K562 (cell line): ENCODE measurements around the gene PDE4D. TPM values are rescaled to one million over a fixed set of nuclear protein-coding genes. Genes with fewer than 3 reads are reported as not detected.

Experiments
- ATAC-seq: fragments of 200-7000 bp; cut with Tn5 transposase; 3 replicates; pipeline ENCODE4 v1.9.1; 2020; ENCODE audit warnings: moderate library complexity
- BruUV-seq: library from RNA; stranded (reverse); fragments of 400-500 nt; replicated peaks from 2 replicates; lab custom pipeline; 2021; lab: Mats Ljungman, UMichigan
- CTCF ChIA-PET: fragments of 300-600 bp; formaldehyde crosslinking; extraction: SDS; loops from one replicate; lab custom pipeline; 2021; ENCODE audit warnings: low intra/inter-chr PET ratio; lab: Yijun Ruan, JAX
- POLR2A ChIA-PET: fragments of 300-600, 350-650 bp; sonication (Branson Sonifier 250); formaldehyde crosslinking; extraction: SDS; loops from one replicate; lab custom pipeline; 2021; ENCODE audit warnings: antibody characterized with exemption, inconsistent platforms; lab: Yijun Ruan, JAX
- DNase-seq, 4 experiments: peaks; one replicate each; pipeline versions ENCODE4 v3.0.0 to v3.0.0-alpha.2; 2011 to 2018; ENCODE audit warnings: low spot score in 3 of 4, mixed read lengths in 3 of 4; ENCODE audit errors: extremely low read depth in 1 of 4
- FAIRE-seq: peaks from 2 replicates; lab custom pipeline; 2011; peaks lifted over from hg19 to GRCh38; lab: Jason Lieb, UNC
- H2AFZ ChIP-seq: 2 replicates; pipeline ENCODE4 v1.6.0; 2011; ENCODE audit warnings: low read depth, low read length, control low read depth, inconsistent platforms
- H3K27ac ChIP-seq: fragments of 200-600 bp; 3 replicates; pipeline ENCODE4 v1.8.0; 2011; ENCODE audit warnings: low read depth, mild to moderate bottlenecking, control low read depth, inconsistent platforms, low read length, moderate library complexity, mixed read lengths; ENCODE audit errors: extremely low read depth
- H3K27me3 ChIP-seq, 2 experiments: fragments of 300-600 bp in 1 of 2; 2 replicates in 1 of 2; 3 replicates in 1 of 2; pipeline versions ENCODE4 v1.6.0 to v1.8.0; 2011; ENCODE audit warnings: inconsistent platforms in 2 of 2, low read length in 2 of 2, mild to moderate bottlenecking in 1 of 2, mixed read lengths in 1 of 2, moderate library complexity in 1 of 2; ENCODE audit not compliant: control insufficient read depth in 2 of 2, insufficient read depth in 2 of 2
- H3K36me3 ChIP-seq: fragments of 300-600 bp; 3 replicates; pipeline ENCODE4 v1.8.0; 2011; ENCODE audit warnings: mild to moderate bottlenecking, low read length, inconsistent platforms; ENCODE audit not compliant: control insufficient read depth, insufficient read depth
- H3K4me1 ChIP-seq, 2 experiments: fragments of 200-600 bp in 1 of 2; replicated peaks in 1 of 2; 2 replicates in 1 of 2; 3 replicates in 1 of 2; pipeline versions ENCODE4 v1.5.1 to v1.8.0; 2011; ENCODE audit warnings: inconsistent platforms in 2 of 2, low read length in 2 of 2, mild to moderate bottlenecking in 1 of 2, mixed read lengths in 1 of 2, moderate library complexity in 1 of 2; ENCODE audit not compliant: control insufficient read depth in 2 of 2, insufficient read depth in 2 of 2
- H3K4me2 ChIP-seq: 2 replicates; pipeline ENCODE4 v1.6.1; 2011; ENCODE audit warnings: low read length, control low read depth, inconsistent platforms, mixed read lengths; ENCODE audit not compliant: insufficient read depth
- H3K4me3 ChIP-seq: fragments of 200-600 bp; sonication (generic), shearing (Covaris generic); 2 replicates; pipeline ENCODE4 v1.5.1; 2016; ENCODE audit warnings: control low read depth, inconsistent platforms
- H3K79me2 ChIP-seq: fragments of 200-600 bp; 3 replicates; pipeline ENCODE4 v1.8.0; 2011; ENCODE audit warnings: low read length, inconsistent platforms; ENCODE audit not compliant: control insufficient read depth, insufficient read depth
- H3K9ac ChIP-seq, 2 experiments: 2 replicates each; pipeline versions ENCODE4 v1.6.0 to v1.6.1; 2011; ENCODE audit warnings: low read depth in 2 of 2, low read length in 2 of 2, control low read depth in 1 of 2, inconsistent platforms in 1 of 2, mild to moderate bottlenecking in 1 of 2, mixed read lengths in 1 of 2; ENCODE audit not compliant: insufficient read depth in 1 of 2
- H3K9me1 ChIP-seq: one replicate; pipeline ENCODE4 v1.6.0; 2011; ENCODE audit warnings: inconsistent platforms, mild to moderate bottlenecking, low read length, moderate library complexity; ENCODE audit not compliant: control insufficient read depth, insufficient read depth
- H3K9me3 ChIP-seq: replicated peaks from 2 replicates; pipeline ENCODE4 v1.5.1; 2011; ENCODE audit warnings: low read depth, low read length, inconsistent platforms; ENCODE audit not compliant: control insufficient read depth, insufficient read depth
- H4K20me1 ChIP-seq: replicated peaks from 2 replicates; pipeline ENCODE4 v1.6.1; 2011; ENCODE audit warnings: low read length, inconsistent platforms, mixed read lengths; ENCODE audit not compliant: control insufficient read depth, insufficient read depth
- ADNP ChIP-seq: fragments of 200-800 bp; sonication (Bioruptor generic); IDR thresholded peaks from 2 replicates; pipeline ENCODE4 v1.6.1; 2016; ENCODE audit warnings: missing genetic modification characterization, missing compliant biosample characterization
- ESRRA ChIP-seq: fragments of 450-650 bp; IDR thresholded peaks from 2 replicates; pipeline ENCODE4 v1.6.1; 2014; ENCODE audit warnings: low read depth, mild to moderate bottlenecking, moderate library complexity, borderline replicate concordance
- ETV5 ChIP-seq: sonication (generic); formaldehyde crosslinking; IDR thresholded peaks from 2 replicates; pipeline ENCODE4 v1.4.0; 2020; ENCODE audit warnings: low read depth, mild to moderate bottlenecking, missing genetic modification reagents
- GABPB2 ChIP-seq: fragments of 250-450 bp; sonication (Bioruptor Pico); conservative IDR thresholded peaks from 2 replicates; pipeline ENCODE4 v1.5.1; 2021; ENCODE audit warnings: mild to moderate bottlenecking
- HBP1 ChIP-seq: fragments of 450-650 bp; formaldehyde crosslinking; IDR thresholded peaks from 2 replicates; pipeline ENCODE4 v1.4.0; 2022; ENCODE audit warnings: missing genetic modification characterization
- HDAC6 ChIP-seq: IDR thresholded peaks from 2 replicates; pipeline ENCODE4 v1.6.1; 2012; ENCODE audit warnings: low read depth, mild to moderate bottlenecking, control low read depth, inconsistent platforms, low read length, moderate library complexity
- NCOR1 ChIP-seq: fragments of 450-650 bp; IDR thresholded peaks from 2 replicates; pipeline ENCODE4 v1.6.1; 2016; ENCODE audit warnings: mild to moderate bottlenecking, moderate library complexity
- NR4A1 ChIP-seq, 2 experiments: fragments of 250-450 bp in 1 of 2; fragments of 450-650 bp in 1 of 2; sonication (Bioruptor Pico) in 1 of 2; IDR thresholded peaks; 2 replicates each; pipeline versions ENCODE4 v1.4.0 to v1.6.1; 2016 to 2020; ENCODE audit warnings: mild to moderate bottlenecking in 2 of 2, missing compliant biosample characterization in 1 of 2, missing genetic modification characterization in 1 of 2, moderate library complexity in 1 of 2
- POLR2AphosphoS2 ChIP-seq: IDR thresholded peaks from 2 replicates; pipeline ENCODE4 v1.6.1; 2012; ENCODE audit warnings: low read length, improper control_type of control experiment
- SETDB1 ChIP-seq: IDR thresholded peaks from one replicate; pipeline ENCODE4 v1.6.1; 2012; ENCODE audit warnings: low read length, control low read depth, inconsistent platforms
- SREBF2 ChIP-seq: sonication (generic); formaldehyde crosslinking; IDR thresholded peaks from 2 replicates; pipeline ENCODE4 v1.4.0; 2020; ENCODE audit warnings: mild to moderate bottlenecking, missing genetic modification reagents
- ZNF197 ChIP-seq: fragments of 200-800 bp; sonication (Bioruptor generic); IDR thresholded peaks from 2 replicates; pipeline ENCODE4 v1.6.1; 2016; ENCODE audit warnings: low read depth, missing genetic modification characterization, missing compliant biosample characterization
- WGBS: fragments of 100-300 bp; shearing (Covaris generic); methylation state at CpG from one replicate; pipeline ENCODE4 v1.1.6; 2016; ENCODE audit warnings: low coverage, mixed read lengths; ENCODE audit not compliant: insufficient coverage; ENCODE audit errors: missing lambda C conversion rate; 5-methylcytosine and 5-hydroxymethylcytosine counted together
- in situ Hi-C: fragments of 300-500 bp; cut with MboI; formaldehyde crosslinking; loops from 4 replicates; pipeline ENCODE4 v1.15.0; 2018; ENCODE audit warnings: inconsistent platforms, mixed read lengths
- intact Hi-C: fragments of 100-400 bp; cut with micrococcal nuclease; formaldehyde crosslinking; loops from 2 replicates; pipeline ENCODE4 v1.14.2; 2022
- polyA plus RNA-seq, 8 experiments: library from polyadenylated mRNA; depleted of rRNA in 4 of 8; stranded (reverse) in 5 of 8; unstranded in 3 of 8; fragments of >200 nt; fragmentation: Nextera tagmentation in 2 of 8; fragmentation: Illumina TruSeq in 1 of 8; extraction: Ambion mirVana in 2 of 8; extraction: Trizol in 1 of 8; gene quantifications; 2 replicates each; pipeline versions ENCODE4 v1.2.1 to v1.2.3, GENCODE V29; 2011 to 2014; ENCODE audit warnings: inconsistent platforms in 1 of 8, missing spikeins in 1 of 8
- total RNA-seq, 7 experiments: library from RNA; depleted of rRNA in 6 of 7; stranded (reverse); fragments of >200 nt in 6 of 7; fragmentation: Illumina TruSeq in 2 of 7; extraction: Trizol in 2 of 7; gene quantifications; 2 replicates each; pipeline versions ENCODE4 v1.2.1 to v1.2.3, GENCODE V29; 2011 to 2021; ENCODE audit warnings: low replicate concordance in 1 of 7

Gene PDE4D
- total and polyA plus RNA-seq, 9 of the 15 experiments (the other 6 are each of a cell fraction or from before 2014, with no cell fraction given), result 0.04 to 0.46 (median 0.13) TPM

GRCh38 chr5:59620535-59621212 lies 272.9 kb downstream of the PDE4D start (continued):
- TF ChIP-seq ZNF197 (CRISPR knock-in tag) (no peak), NR4A1 (CRISPR knock-in tag; IDR thresholded peaks at IDR 0.05) (no peak), NR4A1 (tag; IDR thresholded peaks at IDR 0.05) (no peak), SREBF2 (CRISPR knock-in tag) (no peak), POLR2AphosphoS2 (no peak), ADNP (tag) (no peak)

GRCh38 chr5:59618644-59619043 lies 274.9 kb downstream of the PDE4D start:
- BruUV-seq, result no TSS peak
- WGBS, result 3% methylated on average over 3 of the region's 3 CpGs

More at GRCh38 chr5:59618644-59619043, 274.9 kb downstream of the PDE4D start:
- DNase-seq, result no peak
- ChIA-PET CTCF (no interaction called here), POLR2A (no interaction called here)
- Histone ChIP-seq H4K20me1 (no peaks in the 10 kb centered on the region), H3K4me1 (no peaks in the 10 kb centered on the region), H3K9me1 (no peaks in the 10 kb centered on the region), H3K27ac (no peak overlapping the region), H3K9ac (no peak overlapping the region), H3K36me3 (no peaks in the 10 kb centered on the region), H3K4me2 (no peak overlapping the region), H3K27me3 (no peaks in the 10 kb centered on the region), H2AFZ (no peak overlapping the region), H3K79me2 (no peaks in the 10 kb centered on the region), H3K4me3 (no peak overlapping the region), H3K9me3 (no peaks in the 10 kb centered on the region)
- intact Hi-C loops (no loop called here), in situ Hi-C loops (no loop called here)
- no peak for ATAC-seq
- no peak for TF ChIP-seq GABPB2 (CRISPR knock-in tag)
- no peak for TF ChIP-seq NCOR1
- TF ChIP-seq ESRRA, result no peak
- no peak for TF ChIP-seq ETV5 (CRISPR knock-in tag)
- TF ChIP-seq HDAC6, result no peak
- TF ChIP-seq HBP1 (CRISPR knock-in tag), result no peak
- no peak for TF ChIP-seq SETDB1
- FAIRE-seq, result no peak
